ENCODE data around the gene CARS1. TPM values are rescaled to one million over a fixed set of nuclear protein-coding genes. Genes with fewer than 3 reads are reported as not detected.

Gene CARS1
- total and polyA plus RNA-seq, 9 donors = 12.5 to 148 (median 17.6) TPM

DNA sequence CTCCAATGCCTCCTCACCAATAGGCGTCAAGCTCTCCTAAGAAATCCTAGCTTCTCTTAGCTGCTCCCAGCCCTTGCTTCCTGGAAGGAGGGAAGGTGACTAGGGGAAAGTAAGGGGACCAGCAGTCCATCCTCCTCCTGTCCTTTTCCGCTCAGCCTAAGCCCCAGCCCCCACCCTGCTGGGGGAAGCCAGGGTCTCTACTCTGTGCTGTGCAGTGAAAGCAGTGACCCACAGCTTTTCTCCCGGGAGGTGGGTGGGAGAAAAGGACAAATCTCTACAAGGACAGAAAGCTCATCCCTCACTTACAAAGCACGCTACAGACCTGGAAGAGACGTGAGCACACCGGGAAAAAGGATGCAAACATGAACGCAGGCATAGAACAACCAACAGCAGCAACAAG is 97.1 kb downstream of the CARS1 start:
- intact Hi-C loops (cut with DNase I) = no loop called here
- no peak for DNase-seq
- no peaks in the 10 kb centered on the region for H3K4me1 ChIP-seq (ENCODE audit: insufficient read depth)
- H3K9me3 ChIP-seq = no peaks in the 10 kb centered on the region
- no peaks in the 10 kb centered on the region for H3K36me3 ChIP-seq
- TF ChIP-seq EP300 (IDR thresholded peaks at IDR 0.05) (no peak), POLR2A (IDR thresholded peaks at IDR 0.05) (no peak)
- TF ChIP-seq, protein P1, sequence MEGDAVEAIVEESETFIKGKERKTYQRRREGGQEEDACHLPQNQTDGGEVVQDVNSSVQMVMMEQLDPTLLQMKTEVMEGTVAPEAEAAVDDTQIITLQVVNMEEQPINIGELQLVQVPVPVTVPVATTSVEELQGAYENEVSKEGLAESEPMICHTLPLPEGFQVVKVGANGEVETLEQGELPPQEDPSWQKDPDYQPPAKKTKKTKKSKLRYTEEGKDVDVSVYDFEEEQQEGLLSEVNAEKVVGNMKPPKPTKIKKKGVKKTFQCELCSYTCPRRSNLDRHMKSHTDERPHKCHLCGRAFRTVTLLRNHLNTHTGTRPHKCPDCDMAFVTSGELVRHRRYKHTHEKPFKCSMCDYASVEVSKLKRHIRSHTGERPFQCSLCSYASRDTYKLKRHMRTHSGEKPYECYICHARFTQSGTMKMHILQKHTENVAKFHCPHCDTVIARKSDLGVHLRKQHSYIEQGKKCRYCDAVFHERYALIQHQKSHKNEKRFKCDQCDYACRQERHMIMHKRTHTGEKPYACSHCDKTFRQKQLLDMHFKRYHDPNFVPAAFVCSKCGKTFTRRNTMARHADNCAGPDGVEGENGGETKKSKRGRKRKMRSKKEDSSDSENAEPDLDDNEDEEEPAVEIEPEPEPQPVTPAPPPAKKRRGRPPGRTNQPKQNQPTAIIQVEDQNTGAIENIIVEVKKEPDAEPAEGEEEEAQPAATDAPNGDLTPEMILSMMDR (IDR thresholded peaks at IDR 0.05) = no peak
- H3K27me3 ChIP-seq = no peaks in the 10 kb centered on the region
- 93 to 95% (median 93%) methylated on average over 7 of the region's 7 CpGs for WGBS, 3 donors
- no peak overlapping the region for H3K27ac ChIP-seq
- no peak overlapping the region for H3K4me3 ChIP-seq

DNA sequence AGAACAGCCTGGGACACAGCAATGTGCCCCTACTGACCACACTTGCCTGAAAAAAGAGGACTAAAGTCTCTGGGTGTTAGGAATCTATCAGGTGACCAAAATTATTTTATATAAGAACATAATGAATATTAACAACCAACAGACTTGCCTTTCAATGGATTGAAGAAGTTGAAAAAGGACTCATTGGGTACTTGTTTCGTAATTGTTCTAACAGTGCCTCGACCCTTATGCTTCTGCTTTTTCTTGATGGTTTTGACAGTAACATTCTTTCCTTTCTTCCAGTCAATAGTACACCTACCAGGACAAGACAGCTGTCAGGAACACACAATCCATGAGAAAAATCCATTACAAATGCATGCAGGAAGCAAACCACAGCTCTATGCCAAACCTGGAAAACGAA is 99.0 kb downstream of the CARS1 start:
- no peak overlapping the region for H3K27ac ChIP-seq
- H3K4me3 ChIP-seq = no peak overlapping the region
- no peaks in the 10 kb centered on the region for H3K9me3 ChIP-seq
- no peaks in the 10 kb centered on the region for H3K27me3 ChIP-seq
- H3K36me3 ChIP-seq = no peaks in the 10 kb centered on the region
- 83 to 89% (median 89%) methylated on average over 3 of the region's 3 CpGs for WGBS, 3 donors
- no peaks in the 10 kb centered on the region for H3K4me1 ChIP-seq (ENCODE audit: insufficient read depth)
- TF ChIP-seq EP300 (IDR thresholded peaks at IDR 0.05) (no peak), POLR2A (IDR thresholded peaks at IDR 0.05) (no peak)
- TF ChIP-seq, protein P1 (IDR thresholded peaks at IDR 0.05) = no peak
- intact Hi-C loops (cut with DNase I) = no loop called here
- no peak for DNase-seq

DNA sequence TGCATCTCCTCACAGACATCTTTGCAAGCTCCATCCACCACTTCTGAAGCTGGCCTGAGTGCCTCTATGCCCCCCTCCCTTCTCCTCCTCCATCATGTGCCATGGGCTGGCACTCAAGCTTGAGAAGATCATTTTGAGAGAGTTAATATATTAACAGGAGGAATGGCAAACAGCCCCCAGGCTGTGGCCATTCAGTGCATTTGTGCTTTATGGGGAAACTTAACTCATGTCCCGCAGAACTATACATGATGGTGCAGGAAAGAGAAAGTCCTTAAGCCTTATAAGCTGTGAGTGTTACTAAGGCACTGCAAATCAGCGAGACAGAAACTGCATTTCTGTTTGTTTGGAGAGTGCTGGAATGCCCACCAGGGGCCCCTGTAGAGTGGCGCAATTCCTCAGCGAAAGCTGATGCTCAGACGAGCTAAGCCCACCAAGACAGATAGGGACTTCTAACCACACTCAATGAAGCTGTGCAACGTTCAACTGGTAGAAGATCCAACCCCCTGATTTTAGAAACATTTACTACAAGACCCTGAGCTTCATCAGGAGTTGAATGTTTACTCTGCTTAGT is 101.2 kb downstream of the CARS1 start:
- no peaks in the 10 kb centered on the region for H3K9me3 ChIP-seq
- intact Hi-C loops (cut with DNase I) = no loop called here
- no peak overlapping the region for H3K27ac ChIP-seq
- WGBS, 3 donors = 78 to 82% (median 80%) methylated on average over 6 of the region's 6 CpGs
- no peaks in the 10 kb centered on the region for H3K36me3 ChIP-seq
- DNase-seq = no peak
- no peaks in the 10 kb centered on the region for H3K27me3 ChIP-seq
- TF ChIP-seq EP300 (IDR thresholded peaks at IDR 0.05) = no peak
- TF ChIP-seq, protein P1 (IDR thresholded peaks at IDR 0.05) = no peak
- TF ChIP-seq POLR2A (IDR thresholded peaks at IDR 0.05) = no peak
- no peaks in the 10 kb centered on the region for H3K4me1 ChIP-seq (ENCODE audit: insufficient read depth)
- no peak overlapping the region for H3K4me3 ChIP-seq

DNA sequence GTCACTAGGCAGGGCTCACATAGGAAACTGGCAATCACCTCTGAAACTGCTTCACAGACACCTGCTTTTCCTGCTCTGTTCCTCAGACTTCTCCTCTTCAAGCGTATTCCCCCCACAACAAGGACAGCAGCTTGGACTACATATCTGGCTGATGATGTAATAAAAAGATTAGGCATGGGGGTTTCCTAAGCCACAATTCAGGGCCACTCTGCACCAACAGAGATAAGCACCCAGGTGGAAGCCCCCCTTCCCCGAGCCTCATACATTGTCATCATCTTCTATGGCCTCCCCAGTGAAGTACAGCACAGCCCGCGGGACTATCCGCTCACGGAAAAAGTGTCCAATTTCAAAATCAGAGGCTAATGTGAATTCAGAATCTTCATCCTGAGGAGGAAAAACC is 103.0 kb downstream of the CARS1 start:
- TF ChIP-seq POLR2A (IDR thresholded peaks at IDR 0.05) = no peak
- TF ChIP-seq, protein P1 (IDR thresholded peaks at IDR 0.05) = no peak
- TF ChIP-seq EP300 (IDR thresholded peaks at IDR 0.05) = no peak
- no peak overlapping the region for H3K4me3 ChIP-seq
- no peaks in the 10 kb centered on the region for H3K27me3 ChIP-seq
- H3K36me3 ChIP-seq = no peaks in the 10 kb centered on the region
- intact Hi-C loops (cut with DNase I) = no loop called here
- H3K9me3 ChIP-seq = no peaks in the 10 kb centered on the region
- H3K4me1 ChIP-seq (ENCODE audit: insufficient read depth) = no peaks in the 10 kb centered on the region
- DNase-seq = no peak
- no peak overlapping the region for H3K27ac ChIP-seq
- 79 to 87% (median 81%) methylated on average over 6 of the region's 6 CpGs for WGBS, 3 donors

Measured in ovary (tissue), 9 donors.